Karpas-422 (cell line): ENCODE measurements around the gene CFAP97. TPM values are rescaled to one million over a fixed set of nuclear protein-coding genes. Genes with fewer than 3 reads are reported as not detected.

Experiments
- DNase-seq: peaks from one replicate; pipeline ENCODE4 v3.0.0-alpha.2; 2015
- H2AFZ ChIP-seq: fragments of 200-600 bp; sonication (generic); 2 replicates; pipeline ENCODE4 v1.6.1; 2014; ENCODE audit warnings: antibody characterized with exemption, low read length, mixed read lengths
- H3K27ac ChIP-seq: fragments of 200-600 bp; sonication (generic); 2 replicates; pipeline ENCODE4 v1.5.1; 2014; ENCODE audit warnings: mild to moderate bottlenecking, low read length, moderate library complexity
- H3K27me3 ChIP-seq: fragments of 200-600 bp; sonication (generic); 2 replicates; pipeline ENCODE4 v1.6.1; 2014; ENCODE audit warnings: low read length, mixed read lengths
- H3K36me3 ChIP-seq: fragments of 200-600 bp; sonication (generic); 2 replicates; pipeline ENCODE4 v1.6.1; 2014; ENCODE audit warnings: low read length, mixed read lengths; ENCODE audit not compliant: insufficient read depth
- H3K4me1 ChIP-seq: fragments of 200-600 bp; sonication (generic); 2 replicates; pipeline ENCODE4 v1.6.1; 2014; ENCODE audit warnings: mild to moderate bottlenecking, low read length, mixed read lengths
- H3K4me2 ChIP-seq: fragments of 200-600 bp; sonication (generic); 2 replicates; pipeline ENCODE4 v1.6.1; 2014; ENCODE audit warnings: low read length, low read depth, mild to moderate bottlenecking; ENCODE audit not compliant: poor library complexity, severe bottlenecking
- H3K4me3 ChIP-seq: fragments of 200-600 bp; sonication (generic); 2 replicates; pipeline ENCODE4 v1.5.1; 2014; ENCODE audit warnings: mild to moderate bottlenecking, antibody characterized with exemption, low read length, mixed read lengths
- H3K79me2 ChIP-seq: fragments of 200-600 bp; sonication (generic); 2 replicates; pipeline ENCODE4 v1.6.1; 2014; ENCODE audit warnings: mild to moderate bottlenecking, low read length, mixed read lengths
- H3K9ac ChIP-seq: fragments of 200-600 bp; sonication (generic); 2 replicates; pipeline ENCODE4 v1.6.0; 2014; ENCODE audit warnings: low read length
- H3K9me2 ChIP-seq: fragments of 200-600 bp; sonication (generic), shearing (Covaris generic); replicated peaks from 2 replicates; pipeline ENCODE4 v1.6.0; 2014; ENCODE audit warnings: mild to moderate bottlenecking, low read length, moderate library complexity; ENCODE audit not compliant: insufficient read depth
- H3K9me3 ChIP-seq: fragments of 300-700, 200-600 bp; sonication (generic); 2 replicates; pipeline ENCODE4 v1.6.1; 2014; ENCODE audit warnings: low read length, mixed read lengths
- H4K20me1 ChIP-seq: fragments of 200-600 bp; sonication (generic); 2 replicates; pipeline ENCODE4 v1.6.1; 2014; ENCODE audit warnings: mild to moderate bottlenecking, antibody characterized with exemption, low read length, low read depth; ENCODE audit not compliant: insufficient read depth
- total RNA-seq: library from RNA; depleted of rRNA; stranded (reverse); fragments of >200 nt; shearing (Covaris generic); gene quantifications from 2 replicates; pipeline ENCODE4 v1.2.3, GENCODE V29; 2014; ENCODE audit warnings: low replicate concordance; rRNA removed

CFAP97 gene
- total RNA-seq: 15.8 and 44.5 TPM in 2 replicates

DNA sequence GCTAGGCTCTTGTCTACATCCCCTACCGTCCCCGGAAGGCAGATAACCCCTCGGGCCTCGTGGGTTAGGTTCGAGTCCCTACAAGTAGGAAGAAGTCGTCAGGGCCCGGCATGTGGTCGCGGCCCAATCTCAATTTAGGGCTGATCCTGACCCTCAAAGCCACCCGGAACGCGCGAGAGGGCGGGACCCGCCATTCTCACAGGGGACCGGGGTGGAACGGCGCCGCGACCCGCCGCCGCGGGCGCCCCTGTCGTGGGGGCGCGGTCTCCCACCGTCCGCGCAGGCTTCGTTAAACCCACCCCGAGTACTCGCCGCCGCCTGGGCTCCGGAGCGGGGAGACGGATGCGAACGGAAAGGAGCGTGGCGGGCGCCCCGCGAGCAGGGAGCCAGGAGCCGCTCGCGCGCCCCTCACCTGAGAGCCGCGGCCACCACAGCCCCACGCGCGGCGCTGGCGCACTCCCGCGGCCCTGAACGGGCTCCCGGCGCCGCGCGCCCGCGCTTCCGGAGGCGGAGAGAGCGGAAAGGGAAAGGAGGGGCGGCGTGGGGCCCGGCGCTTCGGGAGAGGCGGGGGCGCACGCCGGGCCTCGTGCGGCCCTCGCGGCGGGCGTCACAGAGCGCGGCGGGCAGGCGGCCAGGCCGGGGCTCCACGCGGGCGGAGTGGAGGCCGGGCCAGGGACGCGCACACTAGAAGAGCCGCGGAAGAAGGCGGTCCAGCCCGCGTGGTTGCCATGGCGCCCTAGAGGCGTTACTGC lies at the start of gene CFAP97:
TSS of gene CFAP97 (minus strand) at position 515 of the 752 bp plus-strand sequence. CDS start 12,804 bp downstream, outside the sequence.
- Histone ChIP-seq H3K4me2 (peak within 1 kb of the TSS; percentile 94), H3K4me3 (peak within 1 kb of the TSS; percentile 79), H3K36me3 (no peaks in the 10 kb centered on the region), H3K4me1 (peaks cover 40% of the 10 kb centered on the region), H3K9me2 (no peaks in the 10 kb centered on the region), H3K9ac (peak within 1 kb of the TSS; percentile 80), H3K9me3 (no peaks in the 10 kb centered on the region), H2AFZ (peak within 1 kb of the TSS; percentile 36; the same call in 1 of the 2 replicates), H3K79me2 (peaks cover 62% of the 10 kb centered on the region), H3K27ac (peak within 1 kb of the TSS; percentile 79), H3K27me3 (no peaks in the 10 kb centered on the region), H4K20me1 (no peaks in the 10 kb centered on the region)
- DNase-seq: peak; percentile 89

DNA sequence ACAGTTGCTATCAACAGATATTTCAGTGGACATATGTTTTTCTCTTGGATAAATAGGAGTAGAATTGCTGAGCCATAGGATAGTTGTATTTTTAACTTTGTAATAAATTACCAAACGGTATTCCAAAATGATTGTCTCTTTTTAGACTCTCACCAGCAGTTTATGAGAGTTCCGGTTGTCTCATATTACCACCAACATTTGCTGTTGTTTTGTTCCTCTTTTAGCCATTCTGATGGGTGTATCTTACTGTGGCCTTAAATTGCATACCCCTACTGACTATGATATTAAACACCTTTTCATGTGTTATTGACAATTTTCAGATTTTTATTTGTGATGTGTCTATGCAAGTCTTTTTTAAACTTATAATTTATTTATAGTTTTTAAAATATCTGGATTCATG lies 45.3 kb upstream of the CFAP97 start:
- peak overlapping the region; percentile 23 for H3K4me2 ChIP-seq
- no peaks in the 10 kb centered on the region for H3K9me2 ChIP-seq
- no peaks in the 10 kb centered on the region for H3K27me3 ChIP-seq
- 0 out of 2 replicates have a peak overlapping the region, but pooled peaks have one; percentile 24 for H3K9ac ChIP-seq
- no peak overlapping the region for H2AFZ ChIP-seq
- H3K79me2 ChIP-seq: peaks cover 85% of the 10 kb centered on the region
- H3K4me3 ChIP-seq: no peak overlapping the region
- H3K9me3 ChIP-seq: no peaks in the 10 kb centered on the region
- H4K20me1 ChIP-seq: no peaks in the 10 kb centered on the region
- peaks cover 75% of the 10 kb centered on the region for H3K4me1 ChIP-seq
- DNase-seq: no peak
- peak overlapping the region; percentile 67 for H3K27ac ChIP-seq
- 0 out of 2 replicates have a peak, but pooled peaks cover 2% of the 10 kb centered on the region for H3K36me3 ChIP-seq

DNA sequence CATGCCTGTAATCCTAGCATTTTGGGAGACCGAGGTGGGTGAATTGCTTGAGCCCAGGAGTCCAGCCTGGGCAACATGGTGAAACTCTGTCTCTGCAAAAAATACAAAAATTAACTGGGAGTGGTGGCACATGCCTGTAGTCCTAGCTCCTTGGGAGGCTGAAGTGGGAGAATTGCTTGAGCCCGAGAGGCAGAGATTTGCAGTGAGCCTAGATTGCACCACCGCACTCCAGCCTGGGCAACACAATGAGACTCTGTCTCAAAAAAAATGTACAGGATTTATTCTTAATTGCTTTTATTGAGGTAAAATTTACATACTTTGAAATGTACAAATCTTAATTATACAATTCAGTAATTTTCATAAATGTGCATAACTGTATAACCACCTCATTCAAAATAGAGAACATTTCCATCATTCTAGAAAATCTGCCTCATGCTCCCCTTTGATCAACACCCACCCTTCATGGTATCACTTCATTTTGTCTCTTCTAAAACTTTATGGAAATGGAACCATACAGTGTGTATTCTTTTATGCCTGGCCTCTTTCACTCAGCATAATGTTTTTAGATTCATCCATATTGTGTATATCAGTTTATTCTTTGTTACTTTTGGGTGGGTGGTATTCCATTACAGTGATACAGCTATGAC lies 44.7 kb upstream of the CFAP97 start:
- 0 out of 2 replicates have a peak overlapping the region, but pooled peaks have one; percentile 24 for H3K9ac ChIP-seq
- no peak overlapping the region for H3K4me3 ChIP-seq
- H2AFZ ChIP-seq: no peak overlapping the region
- H3K9me2 ChIP-seq: no peaks in the 10 kb centered on the region
- peaks cover 85% of the 10 kb centered on the region for H3K79me2 ChIP-seq
- no peak for DNase-seq
- H3K4me2 ChIP-seq: peak overlapping the region; percentile 23
- peak overlapping the region; percentile 67 for H3K27ac ChIP-seq
- 0 out of 2 replicates have a peak, but pooled peaks cover 2% of the 10 kb centered on the region for H3K36me3 ChIP-seq
- no peaks in the 10 kb centered on the region for H4K20me1 ChIP-seq
- no peaks in the 10 kb centered on the region for H3K9me3 ChIP-seq
- peaks cover 69% of the 10 kb centered on the region for H3K4me1 ChIP-seq
- no peaks in the 10 kb centered on the region for H3K27me3 ChIP-seq

DNA sequence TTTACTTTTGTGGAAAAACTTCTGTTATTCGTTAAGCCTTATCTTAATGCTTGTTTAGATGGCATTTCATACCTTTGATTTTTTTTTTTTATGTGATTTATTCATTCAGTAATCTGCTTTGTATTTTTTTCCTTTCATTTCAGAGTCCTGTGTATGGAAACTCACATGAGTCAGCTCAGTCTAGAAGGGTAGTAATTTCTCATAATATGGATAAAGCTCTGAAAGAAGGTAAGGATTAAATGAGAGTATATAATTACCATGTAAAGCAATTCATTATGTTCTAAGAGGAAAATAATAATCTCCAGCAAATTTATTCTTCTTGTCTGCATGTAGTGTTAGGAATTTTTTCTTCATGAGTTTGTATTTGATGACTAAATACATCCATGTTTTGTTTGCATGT lies 43.4 kb upstream of the CFAP97 start:
- Histone ChIP-seq H4K20me1 (no peaks in the 10 kb centered on the region), H2AFZ (no peak overlapping the region), H3K9ac (no peak overlapping the region), H3K79me2 (peaks cover 86% of the 10 kb centered on the region), H3K36me3 (0 out of 2 replicates have a peak, but pooled peaks cover 2% of the 10 kb centered on the region), H3K9me2 (no peaks in the 10 kb centered on the region), H3K27me3 (no peaks in the 10 kb centered on the region), H3K4me1 (peaks cover 61% of the 10 kb centered on the region), H3K4me3 (no peak overlapping the region), H3K27ac (peak overlapping the region; percentile 67), H3K9me3 (no peaks in the 10 kb centered on the region), H3K4me2 (no peak overlapping the region)
- DNase-seq: no peak

DNA sequence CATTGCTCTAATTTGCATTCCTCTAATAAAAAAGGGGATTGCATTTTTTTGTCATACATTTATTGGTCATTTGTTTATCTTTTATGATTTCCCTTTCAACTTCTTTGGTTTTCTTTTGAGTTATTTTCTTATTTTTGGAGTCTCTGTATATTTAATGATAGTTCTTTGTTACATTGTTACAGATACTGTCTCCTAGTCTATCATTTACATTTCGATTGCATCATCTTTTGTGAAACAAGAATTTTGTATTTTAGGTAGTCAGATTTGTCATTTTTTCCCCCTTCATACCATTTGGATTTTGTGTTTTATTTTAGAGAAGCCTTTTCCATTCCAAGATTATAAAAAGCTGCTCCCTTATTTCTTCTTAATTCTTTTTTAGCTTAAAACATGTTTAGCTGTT lies 42.7 kb upstream of the CFAP97 start:
- H3K9me3 ChIP-seq: no peaks in the 10 kb centered on the region
- H3K9ac ChIP-seq: no peak overlapping the region
- peaks cover 87% of the 10 kb centered on the region for H3K79me2 ChIP-seq
- H3K4me1 ChIP-seq: peaks cover 54% of the 10 kb centered on the region
- H3K4me3 ChIP-seq: no peak overlapping the region
- no peak overlapping the region for H2AFZ ChIP-seq
- DNase-seq: no peak
- peak overlapping the region; percentile 5 for H3K4me2 ChIP-seq
- H3K36me3 ChIP-seq: 0 out of 2 replicates have a peak, but pooled peaks cover 2% of the 10 kb centered on the region
- H3K27ac ChIP-seq: peak overlapping the region; percentile 67
- H4K20me1 ChIP-seq: no peaks in the 10 kb centered on the region
- H3K27me3 ChIP-seq: no peaks in the 10 kb centered on the region
- no peaks in the 10 kb centered on the region for H3K9me2 ChIP-seq

DNA sequence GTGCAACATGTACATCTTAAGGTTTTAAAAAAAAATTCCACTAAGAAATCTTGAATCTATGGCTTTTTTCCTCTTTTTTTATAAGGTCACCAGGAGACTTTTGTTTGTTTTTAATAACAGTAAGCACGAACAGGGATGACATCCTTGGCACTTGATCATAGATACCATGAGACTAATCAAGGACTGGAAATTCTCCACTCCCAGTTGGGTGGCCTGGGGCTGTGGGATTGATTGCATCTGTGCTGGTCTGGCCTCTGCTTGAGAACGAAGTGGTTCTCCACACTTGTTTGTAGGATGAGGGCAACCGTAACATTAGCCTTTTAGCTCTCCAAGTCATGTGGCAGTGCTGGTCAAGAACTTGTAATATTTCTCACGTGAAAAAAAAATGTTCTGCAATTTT lies 41.0 kb upstream of the CFAP97 start:
- Histone ChIP-seq H3K4me3 (no peak overlapping the region), H3K9me2 (no peaks in the 10 kb centered on the region), H3K27me3 (no peaks in the 10 kb centered on the region), H3K9ac (no peak overlapping the region), H4K20me1 (no peaks in the 10 kb centered on the region), H3K9me3 (no peaks in the 10 kb centered on the region), H3K79me2 (peaks cover 76% of the 10 kb centered on the region), H2AFZ (no peak overlapping the region), H3K4me2 (no peak overlapping the region), H3K27ac (0 out of 2 replicates have a peak overlapping the region, but pooled peaks have one; percentile 6), H3K4me1 (peaks cover 42% of the 10 kb centered on the region), H3K36me3 (0 out of 2 replicates have a peak, but pooled peaks cover 2% of the 10 kb centered on the region)
- no peak for DNase-seq

DNA sequence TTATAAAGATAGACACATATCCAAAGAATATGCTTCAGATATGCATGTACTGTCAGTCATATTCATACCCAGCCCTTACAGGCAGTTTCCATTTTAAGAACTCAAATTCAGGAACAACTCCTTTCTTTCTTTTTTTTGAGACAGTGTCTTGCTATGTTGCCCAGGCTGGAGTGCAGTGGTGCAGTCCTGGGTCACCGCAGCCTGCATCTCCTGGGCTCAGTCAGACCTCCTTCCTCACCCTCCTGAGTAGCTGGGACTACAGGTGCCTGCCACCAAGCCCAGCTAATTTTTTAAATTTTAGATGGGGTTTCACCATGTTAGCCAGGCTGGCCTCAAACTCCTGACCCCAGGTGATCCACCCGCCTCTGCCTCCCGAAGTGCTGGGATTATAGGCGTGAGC lies 40.1 kb upstream of the CFAP97 start:
- H4K20me1 ChIP-seq: no peaks in the 10 kb centered on the region
- no peak for DNase-seq
- peaks cover 74% of the 10 kb centered on the region for H3K79me2 ChIP-seq

More for the DNA sequence above, 40.1 kb upstream of the CFAP97 start:
- 0 out of 2 replicates have a peak, but pooled peaks cover 2% of the 10 kb centered on the region for H3K36me3 ChIP-seq
- H3K4me3 ChIP-seq: no peak overlapping the region
- H3K27me3 ChIP-seq: no peaks in the 10 kb centered on the region
- no peak overlapping the region for H3K9ac ChIP-seq
- H3K4me1 ChIP-seq: peaks cover 33% of the 10 kb centered on the region
- no peak overlapping the region for H3K4me2 ChIP-seq
- no peak overlapping the region for H3K27ac ChIP-seq
- H3K9me2 ChIP-seq: no peaks in the 10 kb centered on the region
- H2AFZ ChIP-seq: no peak overlapping the region
- H3K9me3 ChIP-seq: no peaks in the 10 kb centered on the region
